ENCODE measurements around the gene OR10T2. TPM values are rescaled to one million over a fixed set of nuclear protein-coding genes. Genes with fewer than 3 reads are reported as not detected.

Gene OR10T2
- total RNA-seq, 1 donor from 2014 or later = not detected

- H3K4me3 Mint-ChIP-seq = no peak overlapping the region
- no peak overlapping the region for H3K27ac Mint-ChIP-seq
- H3K4me1 Mint-ChIP-seq (ENCODE audit: unreplicated experiment) = no peaks in the 10 kb centered on the region
- H3K36me3 Mint-ChIP-seq = no peaks in the 10 kb centered on the region
- peaks cover 2% of the 10 kb centered on the region for H3K9me3 Mint-ChIP-seq
- H3K27me3 Mint-ChIP-seq = no peaks in the 10 kb centered on the region
- DNase-seq (ENCODE audit: extremely low spot score, unreplicated experiment) = no peak
- TF ChIP-seq CTCF (conservative IDR thresholded peaks at IDR 0.05) = no peak
These were observed 27.9 kb downstream of the OR10T2 start for GRCh38 chr1:158371188-158371953.

- Mint-ChIP-seq H3K9me3 (peaks cover 5% of the 10 kb centered on the region), H3K27me3 (no peaks in the 10 kb centered on the region), H3K27ac (no peak overlapping the region), H3K36me3 (no peaks in the 10 kb centered on the region), H3K4me3 (no peak overlapping the region), H3K4me1 (ENCODE audit: unreplicated experiment) (no peaks in the 10 kb centered on the region)
- no peak for TF ChIP-seq CTCF (conservative IDR thresholded peaks at IDR 0.05)
- DNase-seq (ENCODE audit: extremely low spot score, unreplicated experiment) = no peak
These were observed 32.5 kb downstream of the OR10T2 start for GRCh38 chr1:158366783-158367182.

- Mint-ChIP-seq H3K27ac (no peak overlapping the region), H3K36me3 (no peaks in the 10 kb centered on the region), H3K4me3 (no peak overlapping the region), H3K9me3 (peaks cover 5% of the 10 kb centered on the region), H3K27me3 (no peaks in the 10 kb centered on the region), H3K4me1 (ENCODE audit: unreplicated experiment) (no peaks in the 10 kb centered on the region)
- no peak for DNase-seq (ENCODE audit: extremely low spot score, unreplicated experiment)
- no peak for TF ChIP-seq CTCF (conservative IDR thresholded peaks at IDR 0.05)
These were observed 36.3 kb downstream of the OR10T2 start for GRCh38 chr1:158362941-158363340.

GRCh38 chr1:158362482-158362881 lies 36.8 kb downstream of the OR10T2 start:
- no peak overlapping the region for H3K4me3 Mint-ChIP-seq
- no peak for TF ChIP-seq CTCF (conservative IDR thresholded peaks at IDR 0.05)
- DNase-seq (ENCODE audit: extremely low spot score, unreplicated experiment) = no peak
- H3K27me3 Mint-ChIP-seq = no peaks in the 10 kb centered on the region
- no peak overlapping the region for H3K27ac Mint-ChIP-seq
- no peaks in the 10 kb centered on the region for H3K4me1 Mint-ChIP-seq (ENCODE audit: unreplicated experiment)
- H3K9me3 Mint-ChIP-seq = peaks cover 5% of the 10 kb centered on the region
- no peaks in the 10 kb centered on the region for H3K36me3 Mint-ChIP-seq

GRCh38 chr1:158357441-158357840 lies 41.8 kb downstream of the OR10T2 start:
- Mint-ChIP-seq H3K9me3 (no peaks in the 10 kb centered on the region), H3K27me3 (peaks cover 6% of the 10 kb centered on the region), H3K27ac (no peak overlapping the region), H3K36me3 (no peaks in the 10 kb centered on the region), H3K4me1 (ENCODE audit: unreplicated experiment) (no peaks in the 10 kb centered on the region), H3K4me3 (no peak overlapping the region)
- TF ChIP-seq CTCF (conservative IDR thresholded peaks at IDR 0.05) = no peak
- no peak for DNase-seq (ENCODE audit: extremely low spot score, unreplicated experiment)

All from type B pancreatic cell (in vitro differentiated cells).